Osteocyte (in vitro differentiated cells): Measurements from ENCODE around the gene GPR3. TPM values are rescaled to one million over a fixed set of nuclear protein-coding genes. Genes with fewer than 3 reads are reported as not detected.
A peak's percentile ranks its signal among the peaks of the same experiment; 100 is the strongest.

Source experiments
- DNase-seq: peaks from one replicate; pipeline ENCODE4 v3.0.0; 2021; ENCODE audit warnings: mixed read lengths; ENCODE audit not compliant: unreplicated experiment; ENCODE audit errors: extremely low spot score
- H3K27ac Mint-ChIP-seq: one replicate; pipeline ENCODE4 v1.8.0; 2021; ENCODE audit warnings: mild to moderate bottlenecking, mixed read lengths; ENCODE audit not compliant: unreplicated experiment
- H3K27me3 Mint-ChIP-seq: one replicate; pipeline ENCODE4 v1.8.0; 2021; ENCODE audit warnings: mixed read lengths; ENCODE audit not compliant: unreplicated experiment
- H3K36me3 Mint-ChIP-seq: one replicate; pipeline ENCODE4 v1.8.0; 2021; ENCODE audit warnings: mixed read lengths; ENCODE audit not compliant: unreplicated experiment
- H3K4me1 Mint-ChIP-seq: one replicate; pipeline ENCODE4 v1.8.0; 2021; ENCODE audit warnings: mixed read lengths; ENCODE audit not compliant: unreplicated experiment
- H3K4me3 Mint-ChIP-seq: one replicate; pipeline ENCODE4 v1.8.0; 2021; ENCODE audit warnings: mild to moderate bottlenecking, moderate library complexity, mixed read lengths; ENCODE audit not compliant: unreplicated experiment
- H3K9me3 Mint-ChIP-seq: one replicate; pipeline ENCODE4 v1.8.0; 2021; ENCODE audit warnings: mixed read lengths; ENCODE audit not compliant: unreplicated experiment
- CTCF ChIP-seq: fragments of 200-600 bp; sonication (generic); IDR thresholded peaks from 2 replicates; pipeline ENCODE4 v1.5.0; 2021; ENCODE audit warnings: antibody characterized with exemption, mild to moderate bottlenecking, moderate library complexity
- long read RNA-seq: library from polyadenylated mRNA; unstranded; transcript quantifications from one replicate; pipeline ENCODE4 v2.0.0, GENCODE V29; 2021
- total RNA-seq: library from RNA; stranded (reverse); gene quantifications from 2 replicates; pipeline ENCODE4 v1.2.1, GENCODE V29; 2021

Gene GPR3
- 0.50 and 0.56 TPM in 2 replicates for total RNA-seq
- long read RNA-seq, partial matches to known transcripts, result 0 of 1 reads
- long read RNA-seq, other reads (novel, unspliced or antisense), result 1 of 1 reads

- H3K9me3 Mint-ChIP-seq, result no peaks in the 10 kb centered on the region
- H3K27ac Mint-ChIP-seq, result peak within 1 kb of the TSS; percentile 35
- peak; percentile 61 for TF ChIP-seq CTCF
- H3K4me1 Mint-ChIP-seq, result peaks cover 17% of the 10 kb centered on the region
- peak within 1 kb of the TSS; percentile 73 for H3K4me3 Mint-ChIP-seq
- peaks cover 11% of the 10 kb centered on the region for H3K27me3 Mint-ChIP-seq
- peak; percentile 93 for DNase-seq
- H3K36me3 Mint-ChIP-seq, result no peaks in the 10 kb centered on the region
Observed at GRCh38 chr1:27392096-27392777, at the start of gene GPR3. TSS of gene GPR3 (plus strand) at chr1:27392622. CDS start at chr1:27393799, 1,177 bp downstream.

- DNase-seq, result no peak
- Mint-ChIP-seq H3K27me3 (no peaks in the 10 kb centered on the region), H3K4me3 (no peak overlapping the region), H3K4me1 (peaks cover 37% of the 10 kb centered on the region), H3K27ac (no peak overlapping the region), H3K9me3 (no peaks in the 10 kb centered on the region), H3K36me3 (peaks cover 2% of the 10 kb centered on the region)
- TF ChIP-seq CTCF, result no peak
Observed at GRCh38 chr1:27342778-27343638, 49.4 kb upstream of the GPR3 start.

GRCh38 chr1:27343639-27344025 lies 48.8 kb upstream of the GPR3 start:
- Mint-ChIP-seq H3K36me3 (no peaks in the 10 kb centered on the region), H3K4me3 (no peak overlapping the region), H3K9me3 (no peaks in the 10 kb centered on the region), H3K27ac (no peak overlapping the region), H3K4me1 (peaks cover 37% of the 10 kb centered on the region), H3K27me3 (no peaks in the 10 kb centered on the region)
- no peak for TF ChIP-seq CTCF
- no peak for DNase-seq

GRCh38 chr1:27345272-27345671 lies 47.1 kb upstream of the GPR3 start:
- H3K4me3 Mint-ChIP-seq, result no peak overlapping the region
- no peak overlapping the region for H3K27ac Mint-ChIP-seq
- no peaks in the 10 kb centered on the region for H3K36me3 Mint-ChIP-seq
- DNase-seq, result no peak
- no peaks in the 10 kb centered on the region for H3K27me3 Mint-ChIP-seq
- no peaks in the 10 kb centered on the region for H3K9me3 Mint-ChIP-seq
- H3K4me1 Mint-ChIP-seq, result peaks cover 27% of the 10 kb centered on the region
- TF ChIP-seq CTCF, result no peak

- TF ChIP-seq CTCF, result no peak
- H3K27me3 Mint-ChIP-seq, result no peaks in the 10 kb centered on the region
- DNase-seq, result no peak
- H3K4me1 Mint-ChIP-seq, result peaks cover 25% of the 10 kb centered on the region
- no peaks in the 10 kb centered on the region for H3K36me3 Mint-ChIP-seq
- no peak overlapping the region for H3K4me3 Mint-ChIP-seq
- no peak overlapping the region for H3K27ac Mint-ChIP-seq
- H3K9me3 Mint-ChIP-seq, result no peaks in the 10 kb centered on the region
Observed at GRCh38 chr1:27346357-27346756, 46.1 kb upstream of the GPR3 start.
